GM23338 (cell line): ENCODE measurements around the gene CACNG7. TPM values are rescaled to one million over a fixed set of nuclear protein-coding genes. Genes with fewer than 3 reads are reported as not detected.

Experiments used
- ATAC-seq: fragments of 200-7000 bp; cut with Tn5 transposase; 3 replicates; pipeline ENCODE4 v1.9.1; 2020
- DNase-seq: peaks from one replicate; pipeline ENCODE4 v3.0.0-alpha.2; 2015; ENCODE audit warnings: low spot score
- H2AFZ ChIP-seq: fragments of 200-600 bp; sonication (generic); 2 replicates; pipeline ENCODE4 v1.8.0; 2016; ENCODE audit warnings: antibody characterized with exemption, mild to moderate bottlenecking, moderate library complexity
- H3F3A ChIP-seq: fragments of 200-600 bp; sonication (generic); replicated peaks from 2 replicates; pipeline ENCODE4 v1.8.0; 2017; ENCODE audit warnings: antibody characterized with exemption, mixed run types, low read depth
- H3K27ac ChIP-seq: fragments of 200-600 bp; sonication (generic); 2 replicates; pipeline ENCODE4 v1.6.1; 2016; ENCODE audit warnings: low read depth
- H3K27me3 ChIP-seq: fragments of 200-600 bp; sonication (generic); 2 replicates; pipeline ENCODE4 v1.8.0; 2016; ENCODE audit warnings: mild to moderate bottlenecking, mixed run types, moderate library complexity; ENCODE audit not compliant: insufficient read depth
- H3K36me3 ChIP-seq: fragments of 200-600 bp; sonication (generic); 2 replicates; pipeline ENCODE4 v1.8.0; 2016; ENCODE audit warnings: mild to moderate bottlenecking; ENCODE audit not compliant: insufficient read depth
- H3K4me1 ChIP-seq: fragments of 200-600 bp; sonication (generic); 2 replicates; pipeline ENCODE4 v1.8.0; 2016; ENCODE audit warnings: mild to moderate bottlenecking, moderate library complexity; ENCODE audit not compliant: insufficient read depth
- H3K4me2 ChIP-seq: fragments of 200-600 bp; sonication (generic); 2 replicates; pipeline ENCODE4 v1.7.1; 2017; ENCODE audit warnings: mixed run types
- H3K4me3 ChIP-seq: fragments of 200-600 bp; sonication (generic); 2 replicates; pipeline ENCODE4 v1.6.1; 2016; ENCODE audit warnings: mixed run types
- H3K79me2 ChIP-seq: fragments of 200-600 bp; sonication (generic); replicated peaks from 2 replicates; pipeline ENCODE4 v1.8.0; 2017; ENCODE audit warnings: mild to moderate bottlenecking; ENCODE audit not compliant: insufficient read depth
- H3K9me2 ChIP-seq: fragments of 200-600 bp; sonication (generic); 2 replicates; pipeline ENCODE4 v1.8.0; 2017; ENCODE audit not compliant: insufficient read depth
- H4K20me1 ChIP-seq: fragments of 200-600 bp; sonication (generic); replicated peaks from 2 replicates; pipeline ENCODE4 v1.8.0; 2017; ENCODE audit warnings: mild to moderate bottlenecking; ENCODE audit not compliant: insufficient read depth
- H3K27ac Mint-ChIP-seq: 2 replicates; pipeline ENCODE4 v1.8.0; 2020; ENCODE audit warnings: inconsistent platforms, mild to moderate bottlenecking, moderate library complexity, mixed read lengths
- H3K27me3 Mint-ChIP-seq: 3 replicates; pipeline ENCODE4 v1.8.0; 2022; ENCODE audit warnings: low read depth, mild to moderate bottlenecking, moderate library complexity, mixed read lengths, inconsistent platforms; ENCODE audit not compliant: insufficient read depth, poor library complexity
- H3K36me3 Mint-ChIP-seq: 3 replicates; pipeline ENCODE4 v1.8.0; 2021; ENCODE audit warnings: low read depth, mild to moderate bottlenecking, inconsistent platforms, moderate library complexity, mixed read lengths
- H3K4me1 Mint-ChIP-seq: 3 replicates; pipeline ENCODE4 v1.8.0; 2020; ENCODE audit warnings: mild to moderate bottlenecking, inconsistent platforms, mixed read lengths
- H3K4me3 Mint-ChIP-seq: 3 replicates; pipeline ENCODE4 v1.8.0; 2021; ENCODE audit warnings: moderate library complexity, mild to moderate bottlenecking, inconsistent platforms, mixed read lengths
- H3K9me3 Mint-ChIP-seq: 3 replicates; pipeline ENCODE4 v1.8.0; 2020; ENCODE audit warnings: moderate library complexity, mild to moderate bottlenecking, inconsistent platforms, mixed read lengths
- CREB1 ChIP-seq: fragments of 250-450 bp; sonication (Bioruptor Pico); IDR thresholded peaks from 2 replicates; pipeline ENCODE4 v1.5.0; 2020; ENCODE audit warnings: low read depth, mild to moderate bottlenecking, moderate library complexity
- EZH2 ChIP-seq: fragments of 200-600 bp; sonication (generic); IDR thresholded peaks from one replicate; pipeline ENCODE4 v1.8.0; 2017; ENCODE audit warnings: antibody characterized with exemption, mild to moderate bottlenecking, low read depth; ENCODE audit not compliant: unreplicated experiment
- EZH2phosphoT487 ChIP-seq: fragments of 200-600 bp; sonication (generic); IDR thresholded peaks from one replicate; pipeline ENCODE4 v1.8.1; 2018; ENCODE audit warnings: antibody characterized with exemption; ENCODE audit not compliant: unreplicated experiment
- JUNB ChIP-seq: IDR thresholded peaks from one replicate; pipeline ENCODE4 v1.6.1; 2016; ENCODE audit warnings: antibody characterized with exemption; ENCODE audit not compliant: unreplicated experiment
- NANOG ChIP-seq: IDR thresholded peaks from 2 replicates; pipeline ENCODE4 v1.6.1; 2016; ENCODE audit warnings: antibody characterized with exemption, borderline replicate concordance
- POLR2AphosphoS5 ChIP-seq: IDR thresholded peaks from 2 replicates; pipeline ENCODE4 v1.6.1; 2016; ENCODE audit warnings: antibody characterized with exemption, low read depth
- STAT1 ChIP-seq: IDR thresholded peaks from one replicate; pipeline ENCODE4 v1.6.1; 2016; ENCODE audit warnings: antibody characterized with exemption; ENCODE audit not compliant: unreplicated experiment
- polyA plus RNA-seq: library from polyadenylated mRNA; unstranded; fragments of >200 nt; fragmentation: Nextera tagmentation; extraction: Ambion mirVana; gene quantifications from 2 replicates; pipeline ENCODE4 v1.2.1, GENCODE V29; 2016
- total RNA-seq: library from RNA; depleted of rRNA; stranded (reverse); fragments of >200 nt; shearing (Covaris generic); gene quantifications from 2 replicates; pipeline ENCODE4 v1.2.3, GENCODE V29; 2014
- TF ChIP-seq, protein P1 (sequence below), 2 experiments: fragments of 200-600 bp in 1 of 2; sonication (generic) in 1 of 2; conservative IDR thresholded peaks; 2 replicates each; pipeline versions ENCODE4 v1.5.1 to v1.6.1; 2016 to 2017; ENCODE audit warnings: antibody characterized with exemption in 2 of 2, low read depth in 2 of 2, mild to moderate bottlenecking in 2 of 2, moderate library complexity in 1 of 2
- TF ChIP-seq, protein P2 (sequence below): fragments of 250-450 bp; sonication (Bioruptor Pico); IDR thresholded peaks from 2 replicates; pipeline ENCODE4 v1.5.0; 2020; ENCODE audit warnings: mild to moderate bottlenecking, moderate library complexity
- TF ChIP-seq, protein P3 (sequence below): IDR thresholded peaks from 2 replicates; pipeline ENCODE4 v1.6.1; 2016; ENCODE audit warnings: antibody characterized with exemption
- TF ChIP-seq, protein P4 (sequence below): IDR thresholded peaks from one replicate; pipeline ENCODE4 v1.6.1; 2018; ENCODE audit warnings: antibody characterized with exemption; ENCODE audit not compliant: unreplicated experiment

CACNG7 gene
- total and polyA plus RNA-seq, 2 experiments from 2014 or later = 9.8 to 15.6 TPM

DNA sequence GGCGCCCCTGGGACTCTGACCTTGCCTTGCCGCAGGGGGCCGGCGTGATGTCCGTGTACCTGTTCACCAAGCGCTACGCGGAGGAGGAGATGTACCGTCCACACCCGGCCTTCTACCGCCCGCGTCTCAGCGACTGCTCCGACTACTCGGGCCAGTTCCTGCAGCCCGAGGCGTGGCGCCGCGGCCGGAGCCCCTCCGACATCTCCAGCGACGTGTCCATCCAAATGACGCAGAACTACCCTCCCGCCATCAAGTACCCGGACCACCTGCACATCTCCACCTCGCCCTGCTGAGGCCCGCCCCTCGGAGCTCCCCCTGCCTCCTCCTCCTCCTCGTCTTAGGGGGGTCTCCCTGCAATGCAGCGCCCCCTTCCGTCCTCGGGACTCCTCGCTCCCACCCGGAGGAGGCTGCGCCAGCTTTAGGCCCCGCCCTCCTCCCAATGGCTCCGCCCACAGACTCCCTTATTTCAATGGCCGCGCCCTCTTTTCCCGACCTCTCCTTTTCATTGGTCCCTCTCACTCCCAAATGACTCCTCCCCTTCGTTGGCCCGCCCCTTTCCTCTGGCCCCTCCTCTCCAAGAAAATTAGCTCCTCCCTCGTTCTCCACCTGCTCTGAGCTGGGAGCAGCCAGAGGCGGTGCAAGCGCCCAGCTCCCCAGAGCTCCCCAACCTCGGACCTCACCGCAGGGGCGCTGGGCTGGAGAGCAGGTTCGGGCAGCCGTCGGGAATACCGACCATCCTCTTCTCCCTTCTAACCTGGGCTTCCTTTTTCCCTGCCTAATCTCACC is 33.1 kb downstream of the CACNG7 start:
- peaks cover 14% of the 10 kb centered on the region for H3K4me1 ChIP-seq
- H2AFZ ChIP-seq = no peak overlapping the region
- H3K4me3 ChIP-seq = peak overlapping the region; percentile 87
- peaks cover 24% of the 10 kb centered on the region for H3K36me3 Mint-ChIP-seq
- H3K27ac ChIP-seq = peak overlapping the region; percentile 91
- H3K27me3 ChIP-seq = no peaks in the 10 kb centered on the region
- peak overlapping the region; percentile 90 for H3K4me3 Mint-ChIP-seq
- H3K4me2 ChIP-seq = peak overlapping the region; percentile 93
- H4K20me1 ChIP-seq = no peaks in the 10 kb centered on the region
- DNase-seq (peak; percentile 99), ATAC-seq (peak; percentile 83)
- H3K27ac Mint-ChIP-seq = peak overlapping the region; percentile 80; the same call in 1 of the 2 replicates
- peaks cover 15% of the 10 kb centered on the region for H3K27me3 Mint-ChIP-seq
- no peaks in the 10 kb centered on the region for H3K9me2 ChIP-seq
- H3K9me3 Mint-ChIP-seq = no peaks in the 10 kb centered on the region
- TF ChIP-seq STAT1 = no peak
- peak; percentile 58 for TF ChIP-seq CREB1 (CRISPR knock-in tag)
- TF ChIP-seq NANOG = no peak
- no peak for TF ChIP-seq EZH2
- peak; percentile 100 for TF ChIP-seq POLR2AphosphoS5
- no peak for TF ChIP-seq EZH2phosphoT487
- TF ChIP-seq, protein P1, sequence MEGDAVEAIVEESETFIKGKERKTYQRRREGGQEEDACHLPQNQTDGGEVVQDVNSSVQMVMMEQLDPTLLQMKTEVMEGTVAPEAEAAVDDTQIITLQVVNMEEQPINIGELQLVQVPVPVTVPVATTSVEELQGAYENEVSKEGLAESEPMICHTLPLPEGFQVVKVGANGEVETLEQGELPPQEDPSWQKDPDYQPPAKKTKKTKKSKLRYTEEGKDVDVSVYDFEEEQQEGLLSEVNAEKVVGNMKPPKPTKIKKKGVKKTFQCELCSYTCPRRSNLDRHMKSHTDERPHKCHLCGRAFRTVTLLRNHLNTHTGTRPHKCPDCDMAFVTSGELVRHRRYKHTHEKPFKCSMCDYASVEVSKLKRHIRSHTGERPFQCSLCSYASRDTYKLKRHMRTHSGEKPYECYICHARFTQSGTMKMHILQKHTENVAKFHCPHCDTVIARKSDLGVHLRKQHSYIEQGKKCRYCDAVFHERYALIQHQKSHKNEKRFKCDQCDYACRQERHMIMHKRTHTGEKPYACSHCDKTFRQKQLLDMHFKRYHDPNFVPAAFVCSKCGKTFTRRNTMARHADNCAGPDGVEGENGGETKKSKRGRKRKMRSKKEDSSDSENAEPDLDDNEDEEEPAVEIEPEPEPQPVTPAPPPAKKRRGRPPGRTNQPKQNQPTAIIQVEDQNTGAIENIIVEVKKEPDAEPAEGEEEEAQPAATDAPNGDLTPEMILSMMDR (conservative IDR thresholded peaks at IDR 0.05; ENCODE audit: low read depth in 2 of 2) = peak; percentile 84 to 92
- TF ChIP-seq, protein P2, sequence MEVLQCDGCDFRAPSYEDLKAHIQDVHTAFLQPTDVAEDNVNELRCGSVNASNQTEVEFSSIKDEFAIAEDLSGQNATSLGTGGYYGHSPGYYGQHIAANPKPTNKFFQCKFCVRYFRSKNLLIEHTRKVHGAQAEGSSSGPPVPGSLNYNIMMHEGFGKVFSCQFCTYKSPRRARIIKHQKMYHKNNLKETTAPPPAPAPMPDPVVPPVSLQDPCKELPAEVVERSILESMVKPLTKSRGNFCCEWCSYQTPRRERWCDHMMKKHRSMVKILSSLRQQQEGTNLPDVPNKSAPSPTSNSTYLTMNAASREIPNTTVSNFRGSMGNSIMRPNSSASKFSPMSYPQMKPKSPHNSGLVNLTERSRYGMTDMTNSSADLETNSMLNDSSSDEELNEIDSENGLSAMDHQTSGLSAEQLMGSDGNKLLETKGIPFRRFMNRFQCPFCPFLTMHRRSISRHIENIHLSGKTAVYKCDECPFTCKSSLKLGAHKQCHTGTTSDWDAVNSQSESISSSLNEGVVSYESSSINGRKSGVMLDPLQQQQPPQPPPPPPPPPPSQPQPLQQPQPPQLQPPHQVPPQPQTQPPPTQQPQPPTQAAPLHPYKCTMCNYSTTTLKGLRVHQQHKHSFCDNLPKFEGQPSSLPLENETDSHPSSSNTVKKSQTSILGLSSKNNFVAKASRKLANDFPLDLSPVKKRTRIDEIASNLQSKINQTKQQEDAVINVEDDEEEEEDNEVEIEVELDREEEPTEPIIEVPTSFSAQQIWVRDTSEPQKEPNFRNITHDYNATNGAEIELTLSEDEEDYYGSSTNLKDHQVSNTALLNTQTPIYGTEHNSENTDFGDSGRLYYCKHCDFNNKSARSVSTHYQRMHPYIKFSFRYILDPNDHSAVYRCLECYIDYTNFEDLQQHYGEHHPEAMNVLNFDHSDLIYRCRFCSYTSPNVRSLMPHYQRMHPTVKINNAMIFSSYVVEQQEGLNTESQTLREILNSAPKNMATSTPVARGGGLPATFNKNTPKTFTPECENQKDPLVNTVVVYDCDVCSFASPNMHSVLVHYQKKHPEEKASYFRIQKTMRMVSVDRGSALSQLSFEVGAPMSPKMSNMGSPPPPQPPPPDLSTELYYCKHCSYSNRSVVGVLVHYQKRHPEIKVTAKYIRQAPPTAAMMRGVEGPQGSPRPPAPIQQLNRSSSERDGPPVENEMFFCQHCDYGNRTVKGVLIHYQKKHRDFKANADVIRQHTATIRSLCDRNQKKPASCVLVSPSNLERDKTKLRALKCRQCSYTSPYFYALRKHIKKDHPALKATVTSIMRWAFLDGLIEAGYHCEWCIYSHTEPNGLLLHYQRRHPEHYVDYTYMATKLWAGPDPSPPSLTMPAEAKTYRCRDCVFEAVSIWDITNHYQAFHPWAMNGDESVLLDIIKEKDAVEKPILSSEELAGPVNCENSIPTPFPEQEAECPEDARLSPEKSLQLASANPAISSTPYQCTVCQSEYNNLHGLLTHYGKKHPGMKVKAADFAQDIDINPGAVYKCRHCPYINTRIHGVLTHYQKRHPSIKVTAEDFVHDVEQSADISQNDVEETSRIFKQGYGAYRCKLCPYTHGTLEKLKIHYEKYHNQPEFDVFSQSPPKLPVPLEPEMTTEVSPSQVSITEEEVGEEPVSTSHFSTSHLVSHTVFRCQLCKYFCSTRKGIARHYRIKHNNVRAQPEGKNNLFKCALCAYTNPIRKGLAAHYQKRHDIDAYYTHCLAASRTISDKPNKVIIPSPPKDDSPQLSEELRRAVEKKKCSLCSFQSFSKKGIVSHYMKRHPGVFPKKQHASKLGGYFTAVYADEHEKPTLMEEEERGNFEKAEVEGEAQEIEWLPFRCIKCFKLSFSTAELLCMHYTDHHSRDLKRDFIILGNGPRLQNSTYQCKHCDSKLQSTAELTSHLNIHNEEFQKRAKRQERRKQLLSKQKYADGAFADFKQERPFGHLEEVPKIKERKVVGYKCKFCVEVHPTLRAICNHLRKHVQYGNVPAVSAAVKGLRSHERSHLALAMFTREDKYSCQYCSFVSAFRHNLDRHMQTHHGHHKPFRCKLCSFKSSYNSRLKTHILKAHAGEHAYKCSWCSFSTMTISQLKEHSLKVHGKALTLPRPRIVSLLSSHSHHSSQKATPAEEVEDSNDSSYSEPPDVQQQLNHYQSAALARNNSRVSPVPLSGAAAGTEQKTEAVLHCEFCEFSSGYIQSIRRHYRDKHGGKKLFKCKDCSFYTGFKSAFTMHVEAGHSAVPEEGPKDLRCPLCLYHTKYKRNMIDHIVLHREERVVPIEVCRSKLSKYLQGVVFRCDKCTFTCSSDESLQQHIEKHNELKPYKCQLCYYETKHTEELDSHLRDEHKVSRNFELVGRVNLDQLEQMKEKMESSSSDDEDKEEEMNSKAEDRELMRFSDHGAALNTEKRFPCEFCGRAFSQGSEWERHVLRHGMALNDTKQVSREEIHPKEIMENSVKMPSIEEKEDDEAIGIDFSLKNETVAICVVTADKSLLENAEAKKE = no peak
- no peak for TF ChIP-seq JUNB
- TF ChIP-seq, protein P3, sequence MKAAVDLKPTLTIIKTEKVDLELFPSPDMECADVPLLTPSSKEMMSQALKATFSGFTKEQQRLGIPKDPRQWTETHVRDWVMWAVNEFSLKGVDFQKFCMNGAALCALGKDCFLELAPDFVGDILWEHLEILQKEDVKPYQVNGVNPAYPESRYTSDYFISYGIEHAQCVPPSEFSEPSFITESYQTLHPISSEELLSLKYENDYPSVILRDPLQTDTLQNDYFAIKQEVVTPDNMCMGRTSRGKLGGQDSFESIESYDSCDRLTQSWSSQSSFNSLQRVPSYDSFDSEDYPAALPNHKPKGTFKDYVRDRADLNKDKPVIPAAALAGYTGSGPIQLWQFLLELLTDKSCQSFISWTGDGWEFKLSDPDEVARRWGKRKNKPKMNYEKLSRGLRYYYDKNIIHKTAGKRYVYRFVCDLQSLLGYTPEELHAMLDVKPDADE = peak; percentile 38; the same call in 1 of the 2 replicates
- TF ChIP-seq, protein P4, sequence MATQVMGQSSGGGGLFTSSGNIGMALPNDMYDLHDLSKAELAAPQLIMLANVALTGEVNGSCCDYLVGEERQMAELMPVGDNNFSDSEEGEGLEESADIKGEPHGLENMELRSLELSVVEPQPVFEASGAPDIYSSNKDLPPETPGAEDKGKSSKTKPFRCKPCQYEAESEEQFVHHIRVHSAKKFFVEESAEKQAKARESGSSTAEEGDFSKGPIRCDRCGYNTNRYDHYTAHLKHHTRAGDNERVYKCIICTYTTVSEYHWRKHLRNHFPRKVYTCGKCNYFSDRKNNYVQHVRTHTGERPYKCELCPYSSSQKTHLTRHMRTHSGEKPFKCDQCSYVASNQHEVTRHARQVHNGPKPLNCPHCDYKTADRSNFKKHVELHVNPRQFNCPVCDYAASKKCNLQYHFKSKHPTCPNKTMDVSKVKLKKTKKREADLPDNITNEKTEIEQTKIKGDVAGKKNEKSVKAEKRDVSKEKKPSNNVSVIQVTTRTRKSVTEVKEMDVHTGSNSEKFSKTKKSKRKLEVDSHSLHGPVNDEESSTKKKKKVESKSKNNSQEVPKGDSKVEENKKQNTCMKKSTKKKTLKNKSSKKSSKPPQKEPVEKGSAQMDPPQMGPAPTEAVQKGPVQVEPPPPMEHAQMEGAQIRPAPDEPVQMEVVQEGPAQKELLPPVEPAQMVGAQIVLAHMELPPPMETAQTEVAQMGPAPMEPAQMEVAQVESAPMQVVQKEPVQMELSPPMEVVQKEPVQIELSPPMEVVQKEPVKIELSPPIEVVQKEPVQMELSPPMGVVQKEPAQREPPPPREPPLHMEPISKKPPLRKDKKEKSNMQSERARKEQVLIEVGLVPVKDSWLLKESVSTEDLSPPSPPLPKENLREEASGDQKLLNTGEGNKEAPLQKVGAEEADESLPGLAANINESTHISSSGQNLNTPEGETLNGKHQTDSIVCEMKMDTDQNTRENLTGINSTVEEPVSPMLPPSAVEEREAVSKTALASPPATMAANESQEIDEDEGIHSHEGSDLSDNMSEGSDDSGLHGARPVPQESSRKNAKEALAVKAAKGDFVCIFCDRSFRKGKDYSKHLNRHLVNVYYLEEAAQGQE = no peak
- no peaks in the 10 kb centered on the region for H3K36me3 ChIP-seq
- no peaks in the 10 kb centered on the region for H3K79me2 ChIP-seq
- H3K4me1 Mint-ChIP-seq = peaks cover 20% of the 10 kb centered on the region
- H3F3A ChIP-seq = peaks cover 24% of the 10 kb centered on the region
